HG03558 (cell line): ENCODE results near the gene MAPK6.
"Not testable (repeated sequence)": the region's sequence is repeated elsewhere in the genome, so short reads cannot be mapped to it uniquely, and the experiment has no call there.

Experiments used
- ATAC-seq: cut with Tn5 transposase; IDR thresholded peaks from one replicate; pipeline ENCODE4 v1.9.1; 2021; ENCODE audit warnings: moderate number of reproducible peaks; ENCODE audit not compliant: unreplicated experiment; ENCODE audit errors: extremely low read depth

The MAPK6 gene

DNA sequence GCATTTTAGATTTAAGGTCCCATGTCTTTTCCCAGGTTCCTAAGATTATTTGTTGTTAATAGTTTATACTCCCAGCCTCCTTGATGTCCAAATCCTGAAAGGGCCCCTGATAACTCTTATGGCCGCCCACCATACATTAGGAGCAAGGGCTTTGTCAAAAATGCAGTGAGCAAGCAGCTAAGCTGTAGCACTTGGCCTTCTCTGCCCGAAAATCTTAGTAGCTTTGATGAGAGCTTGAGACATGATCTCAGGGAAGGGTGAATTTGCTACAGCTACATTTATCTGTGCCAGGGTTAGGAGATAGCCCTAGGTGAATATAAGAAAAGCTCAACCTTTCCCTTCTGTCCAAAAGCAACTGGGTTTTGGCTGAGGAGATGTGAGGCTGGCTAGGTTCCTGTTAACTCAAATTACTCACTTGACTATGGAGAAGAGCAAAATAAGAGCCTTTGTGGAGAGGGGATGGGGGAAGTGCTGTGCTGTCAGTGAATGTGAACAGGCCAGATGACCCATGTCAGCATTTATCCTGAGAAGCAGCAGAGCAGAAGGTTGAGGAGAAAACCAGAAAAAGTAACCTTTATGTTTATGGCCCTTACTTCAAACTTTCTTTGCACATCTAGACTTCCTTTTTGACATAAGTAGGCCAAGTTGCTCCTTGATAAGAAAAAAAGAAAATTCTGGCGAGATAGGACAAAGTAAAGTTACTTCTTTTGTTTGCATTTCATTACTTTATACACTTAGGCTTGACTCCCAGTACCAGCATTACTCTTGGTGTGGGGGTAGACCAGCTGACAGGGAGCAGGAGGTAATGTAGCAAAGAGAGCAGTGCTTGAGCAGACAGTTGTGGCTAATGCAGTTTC is 21.1 kb downstream of the MAPK6 start:
- ATAC-seq: no peak

DNA sequence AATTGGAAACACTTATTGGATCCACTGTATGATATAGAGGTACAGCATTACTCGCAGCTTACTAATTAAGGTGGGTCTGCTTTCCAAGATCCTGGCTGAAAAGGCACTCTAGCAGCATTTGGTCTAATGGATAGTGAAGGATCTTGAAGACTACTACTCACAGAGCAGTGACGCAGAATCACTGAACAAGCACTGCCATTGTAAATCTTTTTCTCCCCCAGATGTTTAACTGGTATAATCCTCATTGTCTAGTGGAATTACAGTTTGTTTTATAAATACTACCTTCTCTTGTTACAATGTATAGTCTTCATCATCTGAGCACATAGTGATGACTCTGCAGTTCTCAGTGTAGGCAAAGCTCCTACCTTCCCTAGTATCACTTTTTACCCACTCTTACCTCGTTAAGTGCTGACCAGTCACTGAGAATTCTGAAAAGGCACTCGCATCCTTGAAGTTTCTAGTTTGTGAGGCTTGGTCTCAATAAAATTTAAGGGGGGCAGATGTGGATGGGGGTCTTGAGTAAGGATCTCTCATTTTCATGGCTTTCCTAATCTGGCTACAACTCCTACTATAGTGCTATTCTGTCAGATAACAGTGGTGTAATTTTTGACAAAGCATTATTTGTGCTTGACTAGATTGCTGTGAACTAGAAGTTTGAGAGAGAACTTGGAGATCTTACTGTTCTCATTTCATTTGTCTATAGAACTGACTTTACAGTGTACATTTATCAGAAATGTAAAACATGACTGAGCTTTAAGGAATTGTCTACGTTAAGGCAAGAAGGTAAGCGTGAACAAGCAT is 23.2 kb downstream of the MAPK6 start:
- ATAC-seq: no peak

DNA sequence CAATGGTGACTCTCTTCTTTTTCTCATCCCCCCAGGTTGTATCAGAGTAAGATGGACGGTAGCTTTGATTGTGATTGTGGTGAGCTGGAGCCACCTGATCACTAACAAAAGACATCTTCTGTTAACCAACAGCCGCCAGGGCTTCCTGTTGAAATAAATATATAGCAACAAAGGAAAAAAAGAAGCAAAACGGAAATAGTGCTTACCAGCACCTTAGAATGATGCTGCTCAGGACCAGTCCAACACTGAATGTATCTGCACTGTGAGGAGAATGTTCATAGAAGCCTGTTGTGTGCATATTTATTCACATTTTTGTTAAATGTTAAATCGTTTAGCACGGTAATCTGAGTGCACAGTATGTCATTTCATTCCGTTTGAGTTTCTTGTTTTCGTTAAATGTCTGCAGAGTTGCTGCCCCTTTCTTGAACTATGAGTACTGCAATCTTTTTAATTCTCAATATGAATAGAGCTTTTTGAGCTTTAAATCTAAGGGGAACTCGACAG is 26.8 kb downstream of the MAPK6 start:
- ATAC-seq: not testable (repeated sequence)

DNA sequence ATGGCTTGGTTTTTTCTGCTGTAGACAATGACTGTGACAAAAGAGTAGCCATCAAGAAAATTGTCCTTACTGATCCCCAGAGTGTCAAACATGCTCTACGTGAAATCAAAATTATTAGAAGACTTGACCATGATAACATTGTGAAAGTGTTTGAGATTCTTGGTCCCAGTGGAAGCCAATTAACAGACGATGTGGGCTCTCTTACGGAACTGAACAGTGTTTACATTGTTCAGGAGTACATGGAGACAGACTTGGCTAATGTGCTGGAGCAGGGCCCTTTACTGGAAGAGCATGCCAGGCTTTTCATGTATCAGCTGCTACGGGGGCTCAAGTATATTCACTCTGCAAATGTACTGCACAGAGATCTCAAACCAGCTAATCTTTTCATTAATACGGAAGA is 27.5 kb downstream of the MAPK6 start:
- ATAC-seq: not testable (repeated sequence)

DNA sequence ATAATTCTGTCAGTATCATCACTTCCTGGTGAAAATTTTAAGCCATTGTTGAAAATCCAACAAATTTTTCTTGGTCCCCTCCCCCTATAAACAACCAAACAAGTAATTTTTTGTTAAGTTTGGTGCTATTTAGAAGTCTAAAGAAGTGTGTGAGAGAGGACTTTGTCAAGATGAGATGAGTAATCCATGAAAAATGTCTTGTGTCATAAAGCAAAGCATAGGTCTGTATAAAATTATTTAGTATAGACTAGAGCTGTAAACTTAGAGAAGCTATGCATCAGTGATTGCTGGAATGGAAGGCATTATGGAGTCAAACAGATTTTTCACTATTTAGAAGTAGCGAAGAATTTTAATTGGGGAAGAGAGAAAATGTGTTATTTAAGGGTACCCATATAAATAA is 31.4 kb downstream of the MAPK6 start:
- ATAC-seq: no peak

DNA sequence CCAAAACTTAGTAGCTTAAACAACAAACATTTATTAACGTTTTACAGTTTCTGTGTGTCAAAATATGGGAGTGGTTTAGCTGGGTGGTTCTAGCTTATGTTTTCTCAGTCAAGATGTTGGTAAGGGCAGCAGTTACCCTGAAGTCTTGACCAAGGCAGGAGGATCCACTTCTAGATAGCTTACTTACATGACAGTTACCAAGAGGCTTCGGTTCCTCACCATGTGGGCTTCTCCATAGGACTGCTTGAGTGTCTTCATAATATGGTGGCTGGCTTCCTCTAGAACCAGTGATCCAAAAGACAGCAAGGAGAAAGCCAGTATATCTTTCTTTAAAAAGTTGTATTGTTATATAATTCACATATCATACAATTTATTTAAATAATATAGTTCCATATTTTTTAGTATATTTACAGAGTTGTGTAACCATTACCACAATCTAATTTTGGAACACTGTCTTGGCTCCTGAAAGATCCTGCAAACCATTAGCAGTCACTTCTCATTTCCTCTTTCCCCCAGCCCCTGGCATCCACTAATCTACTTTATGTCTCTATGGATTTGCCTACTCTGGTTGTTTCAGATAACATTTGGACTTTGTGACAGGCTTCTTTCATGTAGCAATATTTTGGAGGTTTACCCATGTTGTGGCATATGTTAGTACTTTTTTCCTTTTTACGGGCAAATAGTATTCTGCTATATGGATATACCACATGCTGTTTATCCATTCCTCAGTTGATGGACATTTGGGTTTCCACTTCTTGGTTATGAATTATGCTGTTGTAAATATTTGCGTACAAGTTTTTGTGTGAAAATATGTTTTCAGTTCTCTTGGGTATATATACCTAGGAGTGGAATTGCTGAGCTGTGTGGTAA is 33.3 kb downstream of the MAPK6 start:
- ATAC-seq: no peak

DNA sequence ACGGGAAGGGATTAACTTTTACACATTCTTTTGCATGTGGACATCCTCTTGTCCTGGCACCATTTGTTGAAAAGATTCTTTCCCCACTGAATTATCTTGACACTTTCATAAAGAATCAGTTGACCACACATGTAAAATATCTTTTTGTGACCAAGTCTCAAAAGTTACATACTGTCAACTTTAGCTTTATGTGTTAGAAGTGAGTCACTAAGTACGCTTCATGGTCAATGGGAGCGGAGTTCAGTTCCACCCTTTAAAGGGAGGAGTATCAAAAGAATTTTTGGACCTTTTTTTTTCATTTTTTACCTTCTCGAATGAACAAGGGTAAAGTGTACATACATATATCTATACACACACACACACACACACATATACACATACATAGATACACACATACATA is 35.4 kb downstream of the MAPK6 start:
- ATAC-seq: no peak

DNA sequence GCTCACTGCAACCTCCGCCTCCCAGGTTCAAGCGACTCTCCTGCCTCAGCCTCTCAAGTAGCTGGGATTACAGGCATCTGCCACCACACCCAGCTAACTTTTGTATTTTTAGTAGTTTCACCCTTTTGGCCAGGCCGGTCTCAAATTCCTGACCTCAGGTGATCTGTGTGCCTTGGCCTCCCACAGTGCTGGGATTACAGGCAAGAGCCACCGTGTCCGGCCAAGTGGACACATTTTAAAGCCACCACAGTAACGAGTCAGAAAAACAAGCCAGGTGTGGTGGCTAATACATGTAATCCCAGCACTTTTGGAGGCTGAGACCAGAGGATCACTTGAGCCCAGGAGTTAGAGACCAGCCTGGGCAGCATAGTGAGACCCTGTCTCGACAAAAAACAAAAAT is 35.8 kb downstream of the MAPK6 start:
- ATAC-seq: not testable (repeated sequence)

DNA sequence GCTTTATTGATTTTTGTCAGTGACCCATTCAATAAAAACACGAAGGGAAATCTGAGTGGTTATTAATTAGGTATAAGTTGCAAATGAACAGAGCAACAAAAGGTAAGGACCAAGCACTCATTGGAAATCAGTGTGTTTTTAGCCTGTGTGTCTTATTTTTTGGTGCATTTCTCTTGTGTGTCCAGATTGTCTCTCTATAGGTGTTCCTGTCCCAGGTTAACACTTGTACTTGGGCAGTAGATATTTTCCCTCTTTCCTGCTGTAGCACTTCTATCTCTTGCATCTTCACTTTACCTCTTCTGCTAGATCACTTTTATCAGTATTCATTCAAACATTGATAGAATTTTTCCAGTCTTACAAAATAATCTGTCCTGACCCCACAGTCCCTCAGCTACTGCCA is 37.0 kb downstream of the MAPK6 start:
- ATAC-seq: no peak

DNA sequence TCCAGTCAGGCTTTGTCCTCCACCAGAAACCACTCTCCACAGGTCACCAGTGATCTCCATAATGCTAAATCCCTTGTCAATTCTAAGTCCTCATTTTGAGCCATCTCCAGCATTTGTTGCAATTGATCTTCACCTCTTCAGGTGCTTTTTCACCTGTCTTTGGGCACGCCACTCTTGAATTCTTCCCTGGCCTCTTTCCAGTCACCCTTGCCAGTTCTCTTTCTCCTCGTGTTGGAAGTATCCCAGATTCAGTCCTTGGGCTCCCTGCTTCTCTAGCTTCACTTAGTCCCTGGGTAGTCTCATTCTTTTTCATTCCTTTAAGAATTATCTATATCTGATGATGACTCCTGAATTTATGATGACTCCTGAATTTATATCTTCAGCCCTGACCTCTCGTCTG is 37.5 kb downstream of the MAPK6 start:
- no peak for ATAC-seq

DNA sequence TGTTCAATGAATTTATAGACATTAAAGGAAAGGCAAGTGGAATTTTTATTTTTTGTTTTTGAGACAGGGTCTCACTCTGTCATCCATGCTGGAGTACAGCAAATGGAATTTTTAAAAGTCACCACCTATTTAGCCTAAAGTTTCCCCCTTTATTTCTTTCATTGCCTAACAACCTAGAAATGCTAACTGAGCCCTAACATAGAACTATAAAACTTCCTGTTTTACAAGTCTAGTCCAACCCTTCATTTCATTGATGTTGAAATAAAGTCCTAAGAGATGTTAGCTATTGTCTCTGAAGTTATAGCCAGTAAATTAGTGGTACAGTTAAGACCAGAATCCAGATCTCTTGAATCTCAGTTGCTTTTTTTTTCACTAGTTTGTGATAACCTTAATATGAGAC is 39.0 kb downstream of the MAPK6 start:
- no peak for ATAC-seq

DNA sequence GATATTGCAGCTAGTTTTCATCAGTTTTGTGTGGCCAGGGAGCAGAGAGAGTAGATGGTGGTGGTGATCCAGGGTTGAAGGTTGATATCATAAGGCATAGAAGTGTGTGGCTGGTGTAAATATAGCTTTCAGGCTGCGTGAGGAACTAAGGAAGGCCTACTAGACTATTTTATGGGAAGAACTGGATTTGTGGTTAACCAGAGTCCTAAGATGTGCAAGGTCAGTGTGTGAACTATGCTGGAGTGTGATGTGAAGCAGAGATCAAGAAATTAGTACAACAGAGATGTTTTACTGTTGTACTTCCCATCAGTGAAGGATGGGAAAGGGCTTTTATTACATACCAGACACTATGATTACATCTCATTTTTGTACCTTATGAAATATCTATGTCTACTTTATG is 41.5 kb downstream of the MAPK6 start:
- ATAC-seq: no peak

DNA sequence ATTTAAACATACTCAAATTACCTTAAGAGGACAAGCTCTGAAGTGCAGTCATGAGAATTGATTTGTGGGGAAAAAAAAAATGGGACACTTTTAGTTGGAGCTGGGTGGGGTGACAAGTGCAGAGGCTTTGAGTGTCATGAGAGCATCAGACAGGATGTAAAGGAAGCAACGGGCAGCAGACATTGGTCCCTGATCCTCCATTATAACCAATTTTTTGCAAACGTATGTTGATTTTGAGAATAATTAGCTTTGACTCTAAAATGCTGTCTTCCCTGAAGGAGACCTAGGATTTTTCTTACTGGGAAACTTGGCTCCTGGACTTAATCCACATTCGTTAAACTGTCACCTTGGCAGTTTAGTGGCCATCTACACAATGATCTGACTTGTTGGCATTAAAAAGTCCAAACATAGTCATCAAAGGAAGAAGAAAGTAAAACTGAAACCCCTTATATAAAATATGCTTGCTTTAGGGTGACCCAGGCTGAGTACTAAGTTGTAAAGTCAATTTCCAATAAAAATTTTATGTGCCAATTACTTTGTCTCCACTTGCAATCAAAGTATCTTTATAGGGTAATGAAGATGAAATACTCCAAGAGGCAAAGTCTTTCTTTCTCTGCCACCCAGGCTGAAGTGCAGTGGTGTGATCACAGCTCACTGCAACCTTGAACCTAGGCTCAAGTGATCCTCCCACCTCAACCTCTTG is 48.0 kb downstream of the MAPK6 start:
- no peak for ATAC-seq

DNA sequence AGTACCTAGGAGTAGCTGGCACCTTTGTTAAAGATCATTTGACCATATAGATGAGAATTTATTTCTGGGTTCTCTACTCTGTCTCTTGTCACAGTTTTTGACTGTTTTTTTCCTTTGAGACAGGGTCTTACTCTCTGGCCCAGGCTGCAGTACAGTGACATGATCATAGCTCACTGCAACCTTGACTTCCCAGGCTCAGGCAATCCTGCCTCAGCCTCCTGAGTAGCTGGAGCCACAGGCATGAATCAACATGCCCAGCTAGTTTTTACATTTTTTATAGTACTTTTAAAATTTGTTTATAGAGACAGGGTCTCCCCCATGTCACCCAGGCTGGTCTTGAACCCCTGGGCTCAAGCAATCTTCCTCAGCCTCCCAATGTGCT is 48.5 kb downstream of the MAPK6 start:
- ATAC-seq: no peak

DNA sequence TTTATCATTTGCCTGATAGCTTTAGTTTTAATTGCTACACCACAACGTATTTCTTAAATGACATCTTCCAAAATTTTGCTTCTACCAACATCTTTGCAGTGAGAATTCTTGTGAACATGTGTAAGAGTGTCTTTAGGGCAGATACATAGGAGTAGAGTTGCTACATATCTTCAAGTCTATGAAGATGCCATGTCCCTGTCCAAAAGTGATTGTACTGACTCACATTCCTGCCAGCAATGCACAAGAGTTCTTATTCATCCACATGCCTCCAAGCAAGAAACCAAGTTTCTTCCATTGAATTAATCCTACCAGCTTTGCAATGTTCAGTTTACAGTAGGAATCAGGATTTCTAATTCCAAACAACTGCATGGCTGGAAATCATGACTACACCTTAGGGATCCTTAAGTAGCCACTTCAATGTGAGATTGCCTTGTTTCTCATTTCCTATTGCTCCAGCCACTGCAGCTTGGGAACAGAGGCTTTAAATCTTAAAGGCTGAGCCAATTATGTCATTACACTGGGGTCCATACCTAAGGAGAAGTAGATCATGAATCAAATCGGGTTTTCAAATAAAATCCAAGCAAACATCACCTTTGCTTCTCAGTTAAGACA is 49.1 kb downstream of the MAPK6 start:
- ATAC-seq: no peak

DNA sequence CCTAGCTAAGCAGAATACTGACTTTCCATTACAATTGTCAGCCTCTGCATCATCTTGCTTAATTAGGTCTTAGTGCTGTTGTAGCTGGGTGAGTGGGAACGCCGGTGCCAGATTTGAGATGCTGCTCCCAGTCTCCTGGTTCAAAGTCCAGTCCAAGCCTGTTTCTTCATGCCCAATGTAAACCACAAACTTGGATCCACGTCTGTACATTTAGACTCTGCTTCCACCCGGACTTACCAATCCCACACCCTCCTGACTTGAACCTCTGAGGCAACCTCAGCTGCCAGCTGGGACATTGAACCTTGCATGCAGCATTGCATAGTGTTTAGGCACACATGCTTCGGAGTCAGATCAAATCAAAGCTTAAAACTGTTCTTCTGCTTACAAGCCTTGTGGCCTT is 50.5 kb downstream of the MAPK6 start:
- ATAC-seq: no peak

DNA sequence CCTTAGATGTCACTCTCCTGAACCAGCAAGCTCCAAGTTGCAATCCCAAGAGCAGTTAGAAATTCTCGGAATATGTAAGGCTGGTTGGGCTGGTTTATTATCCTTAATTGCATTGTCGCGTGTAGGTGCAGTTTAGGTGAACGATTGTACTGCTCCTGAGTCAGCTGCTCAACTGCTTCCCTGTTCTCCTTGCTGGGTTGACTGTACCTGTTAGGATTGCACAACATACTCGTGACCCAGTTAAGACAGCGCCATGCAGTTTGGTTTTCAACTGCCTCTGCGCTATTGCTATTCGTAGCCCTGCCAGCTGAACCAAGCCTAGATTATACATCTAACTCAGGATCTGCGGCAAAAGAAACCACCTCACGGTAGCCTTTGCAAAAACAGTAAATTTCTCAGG is 52.6 kb downstream of the MAPK6 start:
- no peak for ATAC-seq

DNA sequence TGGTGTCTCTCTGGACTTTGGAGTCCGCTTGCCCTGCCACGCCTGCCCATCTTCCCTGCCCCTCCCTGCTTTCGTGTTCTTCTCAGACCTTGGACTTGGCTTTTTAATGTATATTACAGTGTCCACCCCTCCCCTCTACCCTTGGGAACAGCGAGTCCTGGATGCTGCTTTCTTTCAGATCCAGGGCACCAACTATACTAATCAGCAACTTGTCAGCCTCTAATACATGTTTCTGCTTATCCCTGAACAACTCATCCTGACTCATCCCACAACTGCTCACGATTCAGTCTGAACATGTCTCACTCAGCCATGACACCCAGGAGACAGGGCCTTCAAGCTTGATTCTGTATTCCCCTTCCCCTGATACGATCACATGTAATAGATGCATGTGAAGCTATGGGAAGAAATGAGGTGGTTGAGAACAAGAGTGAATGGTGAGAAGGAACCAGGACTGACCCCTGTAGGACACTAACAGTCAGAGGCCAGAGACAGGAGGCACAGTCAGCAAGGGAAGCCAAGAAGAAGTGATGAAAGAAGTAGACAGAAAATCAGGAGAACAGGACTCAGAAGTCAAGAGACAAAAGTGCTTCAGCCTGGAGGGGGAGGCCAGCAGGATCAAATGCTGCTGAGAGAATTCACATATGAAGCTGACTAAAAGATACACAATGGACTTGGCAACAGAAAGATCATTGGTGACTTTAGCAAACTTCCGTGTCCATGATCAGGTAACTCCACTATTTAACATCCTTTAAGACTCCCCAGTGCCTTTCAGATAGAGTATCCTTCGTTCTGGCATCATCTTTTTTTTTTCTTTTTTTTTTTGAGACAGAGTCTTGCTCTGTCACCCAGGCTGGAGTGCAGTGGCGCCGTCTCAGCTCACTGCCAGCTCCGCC is 58.1 kb downstream of the MAPK6 start:
- ATAC-seq: peak; percentile 56
